ENCODE results near the gene ADCY1. TPM values are rescaled to one million over a fixed set of nuclear protein-coding genes. Genes with fewer than 3 reads are reported as not detected.

ADCY1 gene
- total and polyA plus RNA-seq, 2 donors (not counting 3 experiments of a cell fraction or from before 2014, with no cell fraction given), result 0.52 to 1.6 TPM

DNA sequence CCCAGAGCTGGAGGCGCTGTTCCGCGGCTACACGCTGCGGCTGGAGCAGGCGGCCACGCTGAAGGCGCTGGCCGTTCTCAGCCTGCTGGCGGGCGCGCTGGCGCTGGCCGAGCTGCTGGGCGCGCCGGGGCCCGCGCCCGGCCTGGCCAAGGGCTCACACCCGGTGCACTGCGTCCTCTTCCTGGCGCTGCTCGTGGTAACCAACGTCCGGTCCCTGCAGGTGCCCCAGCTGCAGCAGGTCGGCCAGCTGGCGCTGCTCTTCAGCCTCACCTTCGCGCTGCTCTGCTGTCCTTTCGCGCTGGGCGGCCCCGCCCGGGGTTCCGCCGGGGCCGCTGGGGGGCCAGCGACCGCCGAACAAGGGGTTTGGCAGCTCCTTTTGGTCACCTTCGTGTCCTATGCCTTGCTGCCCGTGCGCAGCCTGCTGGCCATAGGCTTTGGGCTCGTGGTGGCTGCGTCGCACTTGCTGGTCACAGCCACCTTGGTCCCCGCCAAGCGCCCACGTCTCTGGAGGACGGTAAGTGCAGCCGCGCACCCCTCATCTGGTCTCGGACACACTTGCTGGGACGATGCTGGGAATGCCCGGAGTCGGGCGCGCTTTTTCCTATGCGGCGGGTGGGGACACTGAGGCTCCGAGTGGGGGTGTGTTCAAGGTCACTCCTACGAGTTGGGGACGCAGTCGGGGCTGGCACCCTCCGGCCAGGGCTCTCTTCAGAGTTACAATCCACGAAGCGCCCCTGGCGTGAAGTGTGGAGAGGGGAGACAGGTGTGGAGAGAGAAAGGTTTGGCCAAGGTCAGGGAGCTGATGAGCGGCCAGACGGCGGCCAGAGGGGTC is 717 bp downstream of the ADCY1 start:
- FAIRE-seq (no peak), DNase-seq (ENCODE audit: low read depth, low spot score) (peak; percentile 25)
- H3K4me3 ChIP-seq (replicated peaks in 1 of 3; ENCODE audit: insufficient read depth in 1 of 3, low read depth in 1 of 3, low read length in 3 of 3), result peak overlapping the region; percentile 13 to 35 (median 23)
- intact Hi-C loops (cut with micrococcal nuclease), result no loop called here
- no peaks in the 10 kb centered on the region for H3K9me3 ChIP-seq (replicated peaks; ENCODE audit: control insufficient read depth, insufficient read depth, low read length)
- peak overlapping the region; percentile 73 for H2AFZ ChIP-seq (ENCODE audit: low read depth, low read length)
- TF ChIP-seq, protein P1, sequence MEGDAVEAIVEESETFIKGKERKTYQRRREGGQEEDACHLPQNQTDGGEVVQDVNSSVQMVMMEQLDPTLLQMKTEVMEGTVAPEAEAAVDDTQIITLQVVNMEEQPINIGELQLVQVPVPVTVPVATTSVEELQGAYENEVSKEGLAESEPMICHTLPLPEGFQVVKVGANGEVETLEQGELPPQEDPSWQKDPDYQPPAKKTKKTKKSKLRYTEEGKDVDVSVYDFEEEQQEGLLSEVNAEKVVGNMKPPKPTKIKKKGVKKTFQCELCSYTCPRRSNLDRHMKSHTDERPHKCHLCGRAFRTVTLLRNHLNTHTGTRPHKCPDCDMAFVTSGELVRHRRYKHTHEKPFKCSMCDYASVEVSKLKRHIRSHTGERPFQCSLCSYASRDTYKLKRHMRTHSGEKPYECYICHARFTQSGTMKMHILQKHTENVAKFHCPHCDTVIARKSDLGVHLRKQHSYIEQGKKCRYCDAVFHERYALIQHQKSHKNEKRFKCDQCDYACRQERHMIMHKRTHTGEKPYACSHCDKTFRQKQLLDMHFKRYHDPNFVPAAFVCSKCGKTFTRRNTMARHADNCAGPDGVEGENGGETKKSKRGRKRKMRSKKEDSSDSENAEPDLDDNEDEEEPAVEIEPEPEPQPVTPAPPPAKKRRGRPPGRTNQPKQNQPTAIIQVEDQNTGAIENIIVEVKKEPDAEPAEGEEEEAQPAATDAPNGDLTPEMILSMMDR (IDR thresholded peaks at IDR 0.05; ENCODE audit: extremely low read depth in 1 of 2, insufficient read depth in 1 of 2, low read depth in 1 of 2, low read length in 2 of 2), result peak in 1 of 2 donors; percentile 42
- no peak for TF ChIP-seq FOS (IDR thresholded peaks at IDR 0.05; ENCODE audit: borderline replicate concordance, insufficient read depth, low read length)
- TF ChIP-seq MYC (IDR thresholded peaks at IDR 0.05; ENCODE audit: low read depth, low read length), result no peak
- TF ChIP-seq GATA2 (IDR thresholded peaks at IDR 0.05; ENCODE audit: insufficient read depth, insufficient read length, low read depth, low read length), result no peak
- no peak for TF ChIP-seq JUN (IDR thresholded peaks at IDR 0.05; ENCODE audit: borderline replicate concordance, insufficient read depth, insufficient read length, low read depth)
- TF ChIP-seq, protein P2, sequence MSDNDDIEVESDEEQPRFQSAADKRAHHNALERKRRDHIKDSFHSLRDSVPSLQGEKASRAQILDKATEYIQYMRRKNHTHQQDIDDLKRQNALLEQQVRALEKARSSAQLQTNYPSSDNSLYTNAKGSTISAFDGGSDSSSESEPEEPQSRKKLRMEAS (IDR thresholded peaks at IDR 0.05; ENCODE audit: insufficient read depth, insufficient read length), result no peak
- TF ChIP-seq EZH2 (IDR thresholded peaks at IDR 0.05; ENCODE audit: borderline replicate concordance, low read depth, low read length, severe bottlenecking), result no peak
- no peak for TF ChIP-seq POLR2A (IDR thresholded peaks at IDR 0.05; ENCODE audit: low read depth, low read length)
- no peak for TF ChIP-seq POLR2AphosphoS5 (IDR thresholded peaks at IDR 0.05; ENCODE audit: insufficient read depth, low read depth, low read length)
- dilution Hi-C loops (cut with MboI; ENCODE audit: extremely low pct_ligation_motif_present, low sequenced_read_pairs), result no loop called here
- no peak overlapping the region for H3K9ac ChIP-seq (replicated peaks; ENCODE audit: extremely low read depth, insufficient read depth, low read length)
- ChIA-PET POLR2A (no interaction called here), CTCF (no interaction called here)
- no peaks in the 10 kb centered on the region for H3K36me3 ChIP-seq (ENCODE audit: control insufficient read depth in 2 of 2, extremely low read depth in 1 of 2, insufficient read depth in 2 of 2, low read length in 2 of 2)
- H3K27ac ChIP-seq (ENCODE audit: insufficient read depth, low read depth, low read length), result no peak overlapping the region
- H4K20me1 ChIP-seq (replicated peaks; ENCODE audit: control insufficient read depth, extremely low read depth, insufficient read depth, low read length), result no peaks in the 10 kb centered on the region
- no peaks in the 10 kb centered on the region for H3K79me2 ChIP-seq (ENCODE audit: control insufficient read depth, insufficient read depth, low read length)
- H3K9me1 ChIP-seq (replicated peaks; ENCODE audit: control insufficient read depth, extremely low read depth, insufficient read depth, low read length), result no peaks in the 10 kb centered on the region
- peaks cover 7% of the 10 kb centered on the region for H3K4me1 ChIP-seq (ENCODE audit: control insufficient read depth, extremely low read depth, insufficient read depth, low read length)
- peak overlapping the region; percentile 53 for H3K4me2 ChIP-seq (ENCODE audit: insufficient read depth, low read length)
- peaks cover 42 to 43% of the 10 kb centered on the region in 2 experiments for H3K27me3 ChIP-seq (ENCODE audit: control insufficient read depth in 2 of 2, insufficient read depth in 2 of 2, low read length in 2 of 2)
- BruUV-seq (replicated peaks), result no TSS peak

Measured in endothelial cell of umbilical vein (primary cell).